Upper lobe of left lung (tissue), 6 donors: ENCODE data around the gene GAK. TPM values are rescaled to one million over a fixed set of nuclear protein-coding genes. Genes with fewer than 3 reads are reported as not detected.
A peak's percentile ranks its signal among the peaks of the same experiment; 100 is the strongest.

Experiments
- ATAC-seq, 2 donors: fragments of 200-7000 bp; cut with Tn5 transposase; one replicate each; pipeline ENCODE4 v1.9.1; 2022; ENCODE audit warnings: mild to moderate bottlenecking in 2 of 2, moderate library complexity in 2 of 2; ENCODE audit not compliant: low FRiP score in 2 of 2
- DNase-seq, 2 donors: peaks; one replicate each; pipeline ENCODE4 v3.0.0-alpha.2; 2019 to 2020
- H3K27ac ChIP-seq, 4 donors: fragments of 200-600 bp; sonication (generic); one replicate each; pipeline ENCODE4 v1.5.1; 2016 to 2019
- H3K27me3 ChIP-seq, 4 donors: fragments of 200-600 bp; sonication (generic); one replicate each; pipeline ENCODE4 v1.5.1; 2017 to 2019
- H3K36me3 ChIP-seq, 4 donors: fragments of 200-600 bp; sonication (generic); one replicate each; pipeline ENCODE4 v1.5.1; 2016 to 2019
- H3K4me1 ChIP-seq, 4 donors: fragments of 200-600 bp; sonication (generic); one replicate each; pipeline ENCODE4 v1.5.1; 2018 to 2019
- H3K4me3 ChIP-seq, 4 donors: fragments of 200-600 bp; sonication (generic); one replicate each; pipeline ENCODE4 v1.5.1; 2017 to 2019; ENCODE audit warnings: mild to moderate bottlenecking in 2 of 4, moderate library complexity in 1 of 4
- H3K9me3 ChIP-seq, 4 donors: fragments of 200-600 bp; sonication (generic); one replicate each; pipeline ENCODE4 v1.5.1; 2018 to 2019
- CTCF ChIP-seq, 6 experiments: fragments of 450-650 bp in 4 of 6; fragments of 200-600 bp in 2 of 6; sonication (generic) in 2 of 6; IDR thresholded peaks; one replicate each; pipeline ENCODE4 v1.5.1; 2016 to 2019; ENCODE audit warnings: antibody characterized with exemption in 6 of 6
- EP300 ChIP-seq, 4 donors: sonication (generic); formaldehyde crosslinking; IDR thresholded peaks; one replicate each; pipeline ENCODE4 v1.5.1; 2017; ENCODE audit warnings: antibody characterized with exemption in 4 of 4, control low read depth in 2 of 4
- POLR2A ChIP-seq, 4 donors: fragments of 450-650 bp; IDR thresholded peaks; one replicate each; pipeline ENCODE4 v1.5.1; 2016 to 2017; ENCODE audit warnings: antibody characterized with exemption in 4 of 4, mild to moderate bottlenecking in 2 of 4
- POLR2AphosphoS5 ChIP-seq, 2 donors: sonication (generic); formaldehyde crosslinking; IDR thresholded peaks; one replicate each; pipeline ENCODE4 v1.5.1; 2017; ENCODE audit warnings: antibody characterized with exemption in 2 of 2
- WGBS, 2 donors: methylation state at CpG; one replicate each; pipeline ENCODE4 v1.1.5; 2017 to 2018; 5-methylcytosine and 5-hydroxymethylcytosine counted together
- total RNA-seq, 6 donors: library from RNA; depleted of rRNA in 4 of 6; stranded (reverse); fragments of >200 nt in 4 of 6; gene quantifications; one replicate each; pipeline versions ENCODE4 v1.1.0 to v1.2.1, GENCODE V29; 2016 to 2021
- donor health status: DM: no; HTN: no; CAD: no; lungs with moderate emphysema.
- donor health status: DM: no; HTN: yes; CAD: no; lungs with severe emphysema.

Gene GAK
- total RNA-seq, 6 donors from 2014 or later = 116 to 380 (median 154) TPM

GRCh38 chr4:883377-884095 lies 48.6 kb downstream of the GAK start:
- no peak for ATAC-seq
- peak in 1 of 2 donors; percentile 67 for DNase-seq
- peaks cover 9 to 98% (median 76%) of the 10 kb centered on the region in 4 donors for H3K36me3 ChIP-seq

GRCh38 chr4:882646-883045 lies 49.5 kb downstream of the GAK start:
- no peak for ATAC-seq
- DNase-seq = peak in 1 of 2 donors; percentile 80
- Histone ChIP-seq H3K4me1 (no peaks in the 10 kb centered on the region), H3K27me3 (no peaks in the 10 kb centered on the region), H3K9me3 (no peaks in the 10 kb centered on the region), H3K36me3 (peaks cover 6 to 98% (median 72%) of the 10 kb centered on the region in 4 donors), H3K4me3 (no peak overlapping the region), H3K27ac (no peak overlapping the region)
- WGBS, 2 donors = 94 to 97% methylated on average over 20 to 21 of the region's 22 CpGs
- TF ChIP-seq POLR2A (IDR thresholded peaks at IDR 0.05) (no peak), CTCF (IDR thresholded peaks at IDR 0.05) (no peak), EP300 (IDR thresholded peaks at IDR 0.05) (no peak), POLR2AphosphoS5 (IDR thresholded peaks at IDR 0.05) (no peak)

More at GRCh38 chr4:883377-884095, 48.6 kb downstream of the GAK start:
- 94 to 100% methylated on average over 3 to 22 of the region's 26 CpGs for WGBS, 2 donors
- Histone ChIP-seq H3K4me1 (no peaks in the 10 kb centered on the region), H3K27ac (no peak overlapping the region), H3K4me3 (no peak overlapping the region), H3K27me3 (no peaks in the 10 kb centered on the region), H3K9me3 (no peaks in the 10 kb centered on the region)
- TF ChIP-seq POLR2A (IDR thresholded peaks at IDR 0.05) (no peak), CTCF (IDR thresholded peaks at IDR 0.05) (no peak), POLR2AphosphoS5 (IDR thresholded peaks at IDR 0.05) (no peak), EP300 (IDR thresholded peaks at IDR 0.05) (no peak)

GRCh38 chr4:881709-882108 lies 50.4 kb downstream of the GAK start:
- no peaks in the 10 kb centered on the region for H3K9me3 ChIP-seq

GRCh38 chr4:880684-881405 lies 51.3 kb downstream of the GAK start:
- WGBS, 2 donors = 73 to 95% methylated on average over 4 to 15 of the region's 17 CpGs
- Histone ChIP-seq H3K4me3 (no peak overlapping the region), H3K9me3 (no peaks in the 10 kb centered on the region), H3K4me1 (no peaks in the 10 kb centered on the region), H3K27ac (no peak overlapping the region), H3K27me3 (no peaks in the 10 kb centered on the region), H3K36me3 (peaks cover 14 to 100% (median 82%) of the 10 kb centered on the region in 4 donors)
- no peak for TF ChIP-seq POLR2A (IDR thresholded peaks at IDR 0.05)
- TF ChIP-seq CTCF (IDR thresholded peaks at IDR 0.05) = no peak
- TF ChIP-seq EP300 (IDR thresholded peaks at IDR 0.05) = no peak
- no peak for TF ChIP-seq POLR2AphosphoS5 (IDR thresholded peaks at IDR 0.05)
- DNase-seq = peak in 1 of 2 donors; percentile 65
- ATAC-seq = no peak

More at GRCh38 chr4:881709-882108, 50.4 kb downstream of the GAK start:
- Histone ChIP-seq H3K36me3 (peaks cover 6 to 100% (median 77%) of the 10 kb centered on the region in 4 donors), H3K4me1 (no peaks in the 10 kb centered on the region), H3K4me3 (no peak overlapping the region), H3K27me3 (no peaks in the 10 kb centered on the region), H3K27ac (no peak overlapping the region)
- TF ChIP-seq EP300 (IDR thresholded peaks at IDR 0.05) (no peak), POLR2AphosphoS5 (IDR thresholded peaks at IDR 0.05) (no peak), CTCF (IDR thresholded peaks at IDR 0.05) (no peak), POLR2A (IDR thresholded peaks at IDR 0.05) (no peak)
- WGBS, 2 donors = 97 to 100% methylated on average over 3 to 12 of the region's 34 CpGs
- ATAC-seq (no peak), DNase-seq (peak in 1 of 2 donors; percentile 80)
